ENCODE measurements around the gene LAPTM5. TPM values are rescaled to one million over a fixed set of nuclear protein-coding genes. Genes with fewer than 3 reads are reported as not detected.
A peak's percentile ranks its signal among the peaks of the same experiment; 100 is the strongest.
"Not testable (repeated sequence)": the region's sequence is repeated elsewhere in the genome, so short reads cannot be mapped to it uniquely, and the experiment has no call there.

The LAPTM5 gene
- polyA plus RNA-seq, 3 donors from 2014 or later, result 464 to 744 (median 541) TPM

DNA sequence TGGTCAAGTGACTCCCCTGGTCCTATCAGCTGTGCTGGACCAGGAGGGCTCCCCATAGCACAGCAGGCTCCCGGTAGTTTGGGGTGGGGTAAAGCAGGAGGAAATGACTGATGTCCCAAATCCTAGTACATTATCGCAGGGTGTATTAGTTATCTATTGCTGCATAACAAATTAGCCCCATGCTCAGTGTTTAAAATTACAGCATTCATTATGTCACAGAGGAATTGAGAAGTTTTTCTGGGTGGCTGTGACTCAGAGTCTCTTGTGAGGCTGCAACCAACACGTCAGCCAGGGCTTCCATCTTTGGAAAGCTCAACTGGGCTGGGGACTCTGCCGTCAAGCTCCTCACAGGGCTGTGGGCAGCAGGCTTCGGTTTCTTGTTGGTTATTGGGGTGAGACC lies 34.3 kb upstream of the LAPTM5 start:
- Mint-ChIP-seq H3K9me3 (no peaks in the 10 kb centered on the region), H3K4me1 (peaks cover 0 to 10% of the 10 kb centered on the region in 2 donors), H3K27ac (no peak overlapping the region), H3K36me3 (no peaks in the 10 kb centered on the region), H3K4me3 (no peak overlapping the region), H3K27me3 (ENCODE audit: low read depth in 3 of 3) (peaks cover 4 to 6% (median 4%) of the 10 kb centered on the region in 3 donors)
- DNase-seq, result no peak

GRCh38 chr1:30790850-30791778 lies 33.5 kb upstream of the LAPTM5 start:
- peaks cover 4 to 6% (median 6%) of the 10 kb centered on the region in 3 donors for H3K27me3 Mint-ChIP-seq (ENCODE audit: low read depth in 3 of 3)
- no peaks in the 10 kb centered on the region for H3K9me3 Mint-ChIP-seq
- peaks cover 0 to 10% of the 10 kb centered on the region in 2 donors for H3K4me1 Mint-ChIP-seq
- no peaks in the 10 kb centered on the region for H3K36me3 Mint-ChIP-seq
- peak overlapping the region in 1 of 6 donors; percentile 50 for H3K27ac Mint-ChIP-seq
- peak in 1 of 3 donors; percentile 14 for DNase-seq
- no peak overlapping the region for H3K4me3 Mint-ChIP-seq

- not testable (repeated sequence) for H3K4me3 Mint-ChIP-seq; H3K27me3 Mint-ChIP-seq (ENCODE audit: low read depth in 3 of 3); H3K4me1 Mint-ChIP-seq; H3K36me3 Mint-ChIP-seq; DNase-seq; H3K27ac Mint-ChIP-seq; H3K9me3 Mint-ChIP-seq
Observed at GRCh38 chr1:30790256-30790525, 32.6 kb upstream of the LAPTM5 start.

- DNase-seq, result no peak
- peaks cover 4 to 6% (median 6%) of the 10 kb centered on the region in 3 donors for H3K27me3 Mint-ChIP-seq (ENCODE audit: low read depth in 3 of 3)
- H3K9me3 Mint-ChIP-seq, result no peaks in the 10 kb centered on the region
- peaks cover 0 to 10% of the 10 kb centered on the region in 2 donors for H3K4me1 Mint-ChIP-seq
- H3K36me3 Mint-ChIP-seq, result no peaks in the 10 kb centered on the region
- H3K4me3 Mint-ChIP-seq, result no peak overlapping the region
- no peak overlapping the region for H3K27ac Mint-ChIP-seq
Observed at GRCh38 chr1:30789388-30790255, 32.0 kb upstream of the LAPTM5 start.

DNA sequence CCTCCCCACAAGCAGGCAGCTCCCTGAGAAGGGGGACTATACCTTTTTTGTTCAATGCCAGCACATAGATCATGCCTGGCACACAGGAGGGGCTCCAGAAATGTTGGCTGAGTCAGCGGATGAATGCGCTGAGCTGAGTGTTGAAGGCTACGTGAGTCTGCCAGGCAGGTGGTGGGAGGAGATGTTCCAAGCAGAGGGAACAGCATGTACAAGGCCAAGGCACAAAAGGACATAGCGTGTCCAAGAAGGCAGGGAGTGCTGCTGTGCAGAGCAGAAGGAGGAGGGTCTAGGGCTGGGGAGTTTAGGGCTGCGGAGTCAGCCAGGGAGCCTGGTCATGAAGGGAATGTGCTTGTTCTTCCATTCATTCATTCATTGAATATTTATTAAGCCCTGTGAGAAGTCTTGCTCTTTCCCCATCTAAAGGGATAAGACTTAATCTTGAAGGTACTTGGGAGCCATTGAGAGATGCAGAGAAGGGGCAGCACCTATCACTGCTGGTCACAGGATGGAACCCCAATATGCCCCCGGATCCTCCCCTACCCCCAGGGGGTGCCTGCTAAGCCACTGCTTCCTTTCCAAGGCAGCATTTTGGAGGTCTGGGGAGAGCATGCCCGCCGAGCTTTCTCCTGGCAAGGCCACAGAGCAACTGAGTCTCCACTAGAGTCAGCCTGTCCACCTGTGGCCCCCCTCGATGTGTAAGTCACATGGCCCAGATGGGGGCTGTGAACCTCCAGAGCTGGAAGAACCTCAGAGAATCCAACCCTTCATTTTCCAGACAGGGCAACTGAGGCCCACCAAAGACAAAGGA lies 31.2 kb upstream of the LAPTM5 start:
- Mint-ChIP-seq H3K9me3 (no peaks in the 10 kb centered on the region), H3K4me3 (no peak overlapping the region), H3K36me3 (no peaks in the 10 kb centered on the region), H3K27me3 (ENCODE audit: low read depth in 3 of 3) (peaks cover 4 to 6% (median 6%) of the 10 kb centered on the region in 3 donors), H3K27ac (no peak overlapping the region), H3K4me1 (peaks cover 0 to 10% of the 10 kb centered on the region in 2 donors)
- DNase-seq, result no peak

DNA sequence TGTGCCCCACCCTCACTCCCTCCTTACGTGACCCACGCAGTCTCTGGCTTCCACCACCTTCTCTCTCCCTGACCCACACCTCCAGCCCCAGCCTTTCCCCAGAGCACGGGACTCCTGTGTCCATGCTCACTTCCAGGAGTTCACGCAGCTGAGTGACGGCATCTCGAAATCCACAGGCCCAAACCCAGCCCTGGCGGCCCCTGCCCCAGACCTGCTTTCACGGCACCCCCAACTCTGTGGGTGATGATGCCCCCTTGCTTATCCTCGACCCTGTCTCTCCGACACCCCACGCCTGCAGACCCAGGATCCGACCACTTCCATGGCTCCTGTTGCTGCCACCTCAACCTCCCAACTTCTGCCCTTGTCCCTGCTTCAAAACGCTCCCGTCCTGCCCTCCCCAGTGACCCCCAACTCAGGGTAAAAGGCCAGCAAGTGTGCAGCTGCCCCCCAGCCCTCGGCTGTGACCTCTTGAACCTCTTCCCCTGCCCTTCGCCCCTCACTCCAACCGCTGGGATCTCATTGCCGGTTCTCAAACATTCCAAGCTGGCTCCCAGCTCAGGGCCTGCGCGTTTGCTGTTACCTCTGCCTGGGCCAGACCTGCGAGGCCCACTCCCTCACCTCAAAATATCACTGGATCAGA lies 30.4 kb upstream of the LAPTM5 start:
- no peak overlapping the region for H3K27ac Mint-ChIP-seq
- H3K4me1 Mint-ChIP-seq, result peaks cover under 1 to 10% of the 10 kb centered on the region in 2 donors
- H3K36me3 Mint-ChIP-seq, result no peaks in the 10 kb centered on the region

DNA sequence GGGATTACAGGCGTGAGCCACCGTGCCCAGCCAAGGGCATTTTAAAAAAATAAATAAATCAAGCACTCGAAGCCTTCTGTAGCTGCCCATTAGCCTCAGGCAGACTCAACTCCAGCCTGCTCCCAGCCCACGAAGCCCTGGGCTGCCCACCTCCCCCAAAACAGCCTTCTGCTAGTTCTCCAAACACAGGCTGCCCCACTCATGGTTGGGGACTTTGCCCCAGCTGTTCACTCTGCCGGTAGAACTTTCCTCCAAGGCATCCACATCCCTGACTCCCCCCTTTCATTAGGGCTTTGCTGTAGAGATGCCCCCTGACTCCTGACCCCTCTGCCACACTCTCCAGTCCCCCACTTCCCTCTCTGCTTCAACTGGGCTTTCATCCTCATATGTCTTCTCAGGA lies 29.7 kb upstream of the LAPTM5 start:
- no peaks in the 10 kb centered on the region for H3K36me3 Mint-ChIP-seq
- H3K27me3 Mint-ChIP-seq (ENCODE audit: low read depth in 3 of 3), result peaks cover 4 to 6% (median 6%) of the 10 kb centered on the region in 3 donors
- H3K4me1 Mint-ChIP-seq, result peaks cover 7 to 16% of the 10 kb centered on the region in 2 donors
- DNase-seq, result no peak
- no peak overlapping the region for H3K4me3 Mint-ChIP-seq
- no peak overlapping the region for H3K27ac Mint-ChIP-seq
- no peaks in the 10 kb centered on the region for H3K9me3 Mint-ChIP-seq

More for the DNA sequence above, 30.4 kb upstream of the LAPTM5 start:
- Mint-ChIP-seq H3K9me3 (no peaks in the 10 kb centered on the region), H3K27me3 (ENCODE audit: low read depth in 3 of 3) (peaks cover 4 to 6% (median 6%) of the 10 kb centered on the region in 3 donors), H3K4me3 (no peak overlapping the region)
- DNase-seq, result no peak

GRCh38 chr1:30786264-30786991 lies 28.9 kb upstream of the LAPTM5 start:
- DNase-seq, result no peak
- Mint-ChIP-seq H3K4me1 (peaks cover 9 to 16% of the 10 kb centered on the region in 2 donors), H3K27ac (no peak overlapping the region), H3K9me3 (no peaks in the 10 kb centered on the region), H3K4me3 (no peak overlapping the region), H3K27me3 (ENCODE audit: low read depth in 3 of 3) (peaks cover 4 to 6% (median 6%) of the 10 kb centered on the region in 3 donors), H3K36me3 (no peaks in the 10 kb centered on the region)

DNA sequence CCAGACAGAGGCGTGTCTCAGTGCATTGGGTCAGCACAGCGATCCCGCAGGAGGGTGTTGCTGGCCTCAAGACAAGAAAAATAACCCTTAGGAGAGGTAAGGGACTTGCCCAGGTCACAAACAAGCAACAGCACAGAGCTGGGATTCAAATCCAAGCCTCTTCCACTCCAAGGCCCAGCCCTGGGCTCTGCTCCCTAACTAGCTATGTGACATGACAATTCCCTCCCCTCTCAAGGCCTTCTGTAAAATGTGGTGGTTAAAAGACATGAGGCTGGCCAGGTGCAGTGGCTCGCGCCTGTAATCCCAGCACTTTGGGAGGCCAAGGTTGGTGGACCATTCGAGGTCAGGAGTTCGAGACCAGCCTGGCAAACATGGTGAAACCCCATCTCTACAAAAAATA lies 28.1 kb upstream of the LAPTM5 start:
- H3K4me1 Mint-ChIP-seq, result peaks cover 9 to 11% of the 10 kb centered on the region in 2 donors
- H3K27me3 Mint-ChIP-seq (ENCODE audit: low read depth in 3 of 3), result peaks cover 4 to 6% (median 6%) of the 10 kb centered on the region in 3 donors
- no peak overlapping the region for H3K27ac Mint-ChIP-seq
- H3K36me3 Mint-ChIP-seq, result no peaks in the 10 kb centered on the region
- no peak overlapping the region for H3K4me3 Mint-ChIP-seq
- no peak for DNase-seq
- no peaks in the 10 kb centered on the region for H3K9me3 Mint-ChIP-seq

- no peak overlapping the region for H3K27ac Mint-ChIP-seq
Observed at GRCh38 chr1:30785181-30785580, 27.6 kb upstream of the LAPTM5 start.

DNA sequence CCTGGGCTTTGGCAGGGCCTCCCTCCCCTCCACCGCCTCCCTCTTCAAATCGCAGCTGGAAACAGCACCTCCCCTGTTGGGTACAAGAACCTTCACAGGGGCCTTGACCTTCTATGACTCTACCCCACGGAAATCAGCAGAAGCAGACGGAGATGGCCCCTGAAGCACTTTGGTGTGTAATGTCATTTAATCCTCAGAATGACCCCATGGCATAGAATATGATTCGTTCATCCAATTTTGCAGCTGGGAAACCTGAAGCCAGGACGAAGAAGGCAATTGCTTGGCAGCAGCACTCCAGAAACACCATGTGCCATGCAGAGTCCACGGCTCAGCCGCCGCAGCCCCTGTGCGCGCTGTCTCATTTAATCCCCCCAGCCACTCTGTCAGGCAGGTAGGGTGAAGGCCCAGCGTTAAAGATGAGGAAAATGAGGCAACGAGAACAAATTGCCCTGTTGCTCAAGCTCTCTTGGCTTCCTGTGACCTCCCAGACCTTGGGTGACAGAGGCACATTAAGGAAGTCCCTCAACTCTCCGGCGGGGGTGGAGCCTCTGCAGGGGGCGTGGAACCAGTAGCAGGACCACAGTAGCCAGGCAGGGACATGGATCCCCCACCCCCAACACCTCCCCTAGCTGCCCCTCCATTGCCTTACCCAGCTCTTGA lies 25.8 kb upstream of the LAPTM5 start:
- H3K4me1 Mint-ChIP-seq, result peaks cover 13 to 17% of the 10 kb centered on the region in 2 donors
- no peak overlapping the region for H3K27ac Mint-ChIP-seq
- DNase-seq, result no peak
- H3K27me3 Mint-ChIP-seq (ENCODE audit: low read depth in 3 of 3), result peaks cover 4 to 6% (median 4%) of the 10 kb centered on the region in 3 donors
- no peak overlapping the region for H3K4me3 Mint-ChIP-seq
- H3K36me3 Mint-ChIP-seq, result no peaks in the 10 kb centered on the region
- no peaks in the 10 kb centered on the region for H3K9me3 Mint-ChIP-seq

More at GRCh38 chr1:30785181-30785580, 27.6 kb upstream of the LAPTM5 start:
- no peaks in the 10 kb centered on the region for H3K36me3 Mint-ChIP-seq
- no peak for DNase-seq
- H3K4me3 Mint-ChIP-seq, result no peak overlapping the region
- no peaks in the 10 kb centered on the region for H3K9me3 Mint-ChIP-seq
- peaks cover 4 to 8% (median 6%) of the 10 kb centered on the region in 3 donors for H3K27me3 Mint-ChIP-seq (ENCODE audit: low read depth in 3 of 3)
- peaks cover 9% of the 10 kb centered on the region in 2 donors for H3K4me1 Mint-ChIP-seq

Measured in immature natural killer cell (primary cell).